HepG2 (cell line): ENCODE measurements around the gene TMEM80. TPM values are rescaled to one million over a fixed set of nuclear protein-coding genes. Genes with fewer than 3 reads are reported as not detected.

ENCODE experiments used
- ATAC-seq: fragments of 200-7000 bp; cut with Tn5 transposase; 3 replicates; pipeline ENCODE4 v1.9.1; 2020; ENCODE audit warnings: mild to moderate bottlenecking, moderate library complexity
- BruUV-seq: library from RNA; stranded (reverse); fragments of 400-500 nt; replicated peaks from 2 replicates; lab custom pipeline; 2021; lab: Mats Ljungman, UMichigan
- CTCF ChIA-PET: fragments of 300-600 bp; formaldehyde crosslinking; extraction: SDS; loops from one replicate; lab custom pipeline; 2021; ENCODE audit warnings: low total read pairs, inconsistent platforms, low intra/inter-chr PET ratio; lab: Yijun Ruan, JAX
- POLR2A ChIA-PET: fragments of 350-600 bp; sonication (Branson Sonifier 250); formaldehyde crosslinking; loops from one replicate; lab custom pipeline; 2020; ENCODE audit warnings: antibody characterized with exemption, inconsistent platforms; lab: Yijun Ruan, JAX
- DNase-seq: peaks from one replicate; pipeline ENCODE4 v3.0.0-alpha.2; 2015; ENCODE audit warnings: low spot score
- FAIRE-seq: peaks from 3 replicates; lab custom pipeline; 2011; peaks lifted over from hg19 to GRCh38; lab: Jason Lieb, UNC
- H2AFZ ChIP-seq: one replicate; pipeline ENCODE4 v1.6.1; 2011; ENCODE audit warnings: low read length, inconsistent platforms
- H3K27ac ChIP-seq: fragments of 300-600 bp; 3 replicates; pipeline ENCODE4 v1.8.0; 2011; ENCODE audit warnings: mixed run types, mild to moderate bottlenecking, mixed read lengths, low read length, inconsistent platforms; ENCODE audit not compliant: insufficient read depth; ENCODE audit errors: extremely low read length
- H3K27me3 ChIP-seq, 2 experiments: fragments of 200-600 bp in 1 of 2; 2 replicates in 1 of 2; 3 replicates in 1 of 2; pipeline versions ENCODE4 v1.6.0 to v1.8.0; 2011; ENCODE audit warnings: low read length in 2 of 2, mild to moderate bottlenecking in 2 of 2, moderate library complexity in 2 of 2, inconsistent platforms in 1 of 2; ENCODE audit not compliant: insufficient read depth in 2 of 2, control insufficient read depth in 1 of 2
- H3K36me3 ChIP-seq, 2 experiments: fragments of 200-600 bp in 1 of 2; replicated peaks in 1 of 2; 2 replicates in 1 of 2; 3 replicates in 1 of 2; pipeline versions ENCODE4 v1.5.1 to v1.8.0; 2011; ENCODE audit warnings: low read length in 2 of 2, inconsistent platforms in 1 of 2; ENCODE audit not compliant: insufficient read depth in 2 of 2, control insufficient read depth in 1 of 2
- H3K4me1 ChIP-seq: 2 replicates; pipeline ENCODE4 v1.5.1; 2012; ENCODE audit warnings: low read length, inconsistent platforms; ENCODE audit not compliant: insufficient read depth
- H3K4me2 ChIP-seq: 2 replicates; pipeline ENCODE4 v1.6.0; 2011; ENCODE audit warnings: low read depth, low read length, inconsistent platforms
- H3K4me3 ChIP-seq, 3 experiments: fragments of 200-600 bp in 1 of 3; sonication (generic), shearing (Covaris generic) in 1 of 3; replicated peaks in 1 of 3; 2 replicates each; pipeline ENCODE4 v1.5.1; 2011 to 2016; ENCODE audit warnings: low read length in 3 of 3, inconsistent platforms in 2 of 3, low read depth in 2 of 3, mild to moderate bottlenecking in 2 of 3, control low read depth in 1 of 3, mixed read lengths in 1 of 3; ENCODE audit not compliant: insufficient read depth in 1 of 3
- H3K79me2 ChIP-seq: one replicate; pipeline ENCODE4 v1.6.1; 2011; ENCODE audit warnings: low read length, inconsistent platforms; ENCODE audit not compliant: insufficient read depth
- H3K9ac ChIP-seq: 2 replicates; pipeline ENCODE4 v1.6.0; 2011; ENCODE audit warnings: mild to moderate bottlenecking, low read depth, low read length, inconsistent platforms; ENCODE audit not compliant: insufficient read depth
- H3K9me3 ChIP-seq: 2 replicates; pipeline ENCODE4 v1.5.1; 2012; ENCODE audit warnings: mild to moderate bottlenecking, low read length
- H4K20me1 ChIP-seq: 2 replicates; pipeline ENCODE4 v1.6.0; 2011; ENCODE audit warnings: inconsistent platforms, mild to moderate bottlenecking, low read length, moderate library complexity; ENCODE audit not compliant: insufficient read depth
- ARNTL ChIP-seq: sonication (generic); formaldehyde crosslinking; IDR thresholded peaks from 2 replicates; pipeline ENCODE4 v1.4.0; 2020; ENCODE audit warnings: mild to moderate bottlenecking, missing genetic modification reagents
- ATF1 ChIP-seq: IDR thresholded peaks from 2 replicates; pipeline ENCODE4 v1.6.1; 2016; ENCODE audit warnings: mild to moderate bottlenecking, control low read depth
- GTF3A ChIP-seq: sonication (generic); formaldehyde crosslinking; conservative IDR thresholded peaks from 2 replicates; pipeline ENCODE4 v1.4.0; 2020; ENCODE audit warnings: mild to moderate bottlenecking, missing genetic modification reagents
- HMGXB4 ChIP-seq, 2 experiments: sonication (generic) in 1 of 2; formaldehyde crosslinking in 1 of 2; IDR thresholded peaks; 2 replicates each; pipeline versions ENCODE4 v1.4.0 to v1.6.1; 2018 to 2020; ENCODE audit warnings: missing genetic modification reagents in 2 of 2, borderline replicate concordance in 1 of 2, low read depth in 1 of 2, mild to moderate bottlenecking in 1 of 2, missing biosample characterization in 1 of 2
- MEIS1 ChIP-seq: sonication (generic); formaldehyde crosslinking; IDR thresholded peaks from 2 replicates; pipeline ENCODE4 v1.9.0; 2021; ENCODE audit warnings: mild to moderate bottlenecking, missing genetic modification reagents, moderate library complexity, borderline replicate concordance
- NR2F2 ChIP-seq: IDR thresholded peaks from 2 replicates; pipeline ENCODE4 v1.6.1; 2012; ENCODE audit warnings: low read depth, inconsistent platforms, borderline replicate concordance
- ZBTB8A ChIP-seq: sonication (generic); formaldehyde crosslinking; IDR thresholded peaks from 2 replicates; pipeline ENCODE4 v1.4.0; 2020; ENCODE audit warnings: mild to moderate bottlenecking, low read depth, missing genetic modification reagents, borderline replicate concordance
- ZFP1 ChIP-seq: IDR thresholded peaks from 2 replicates; pipeline ENCODE4 v1.6.1; 2016
- ZNF205 ChIP-seq: IDR thresholded peaks from 2 replicates; pipeline ENCODE4 v1.6.1; 2018; ENCODE audit warnings: missing biosample characterization, missing genetic modification reagents
- ZNF598 ChIP-seq: sonication (generic); formaldehyde crosslinking; IDR thresholded peaks from 2 replicates; pipeline ENCODE4 v1.5.1; 2020; ENCODE audit warnings: mild to moderate bottlenecking, missing genetic modification reagents, borderline replicate concordance
- ZNF614 ChIP-seq: IDR thresholded peaks from 2 replicates; pipeline ENCODE4 v1.6.1; 2018; ENCODE audit warnings: missing biosample characterization, missing genetic modification reagents, inconsistent platforms, borderline replicate concordance
- ZNF615 ChIP-seq: sonication (generic); formaldehyde crosslinking; IDR thresholded peaks from 2 replicates; pipeline ENCODE4 v1.5.0; 2020; ENCODE audit warnings: mild to moderate bottlenecking, missing genetic modification reagents, borderline replicate concordance
- WGBS: methylation state at CpG from one replicate; pipeline ENCODE4 v1.1.6; 2017; ENCODE audit warnings: low lambda C conversion rate; 5-methylcytosine and 5-hydroxymethylcytosine counted together
- in situ Hi-C: cut with HindIII; loops from 2 replicates; pipeline ENCODE4 v1.10.0; 2017; ENCODE audit warnings: low pct_unique_long_range_greater_than_20kb; ENCODE audit not compliant: extremely low pct_ligation_motif_present
- intact Hi-C: fragments of 100-400 bp; cut with micrococcal nuclease; formaldehyde crosslinking; loops from one replicate; pipeline ENCODE4 v1.10.0; 2022; ENCODE audit not compliant: unreplicated experiment
- polyA plus RNA-seq, 8 experiments: library from polyadenylated mRNA; depleted of rRNA in 3 of 8; stranded (reverse) in 7 of 8; unstranded in 1 of 8; fragments of >200 nt; fragmentation: Illumina TruSeq in 4 of 8; extraction: Trizol in 4 of 8; gene quantifications; 2 replicates each; pipeline versions ENCODE4 v1.2.1 to v1.2.3, GENCODE V29; 2011 to 2016; ENCODE audit warnings: low read depth in 4 of 8, missing spikeins in 1 of 8, mixed read lengths in 1 of 8; ENCODE audit not compliant: insufficient read depth in 1 of 8
- total RNA-seq, 5 experiments: library from RNA; depleted of rRNA; stranded (reverse); fragments of >200 nt; fragmentation: Illumina TruSeq; extraction: Trizol; gene quantifications; 2 replicates each; pipeline ENCODE4 v1.2.3, GENCODE V29; 2016; ENCODE audit warnings: low read depth in 1 of 5
- TF ChIP-seq, protein P1 (sequence below): sonication (generic); formaldehyde crosslinking; IDR thresholded peaks from 2 replicates; pipeline ENCODE4 v1.4.0; 2020; ENCODE audit warnings: missing genetic modification reagents

Gene TMEM80
- total and polyA plus RNA-seq, 2 of the 13 experiments (the other 11 are each of a cell fraction or from before 2014, with no cell fraction given) = 5.6 to 17.1 TPM

DNA sequence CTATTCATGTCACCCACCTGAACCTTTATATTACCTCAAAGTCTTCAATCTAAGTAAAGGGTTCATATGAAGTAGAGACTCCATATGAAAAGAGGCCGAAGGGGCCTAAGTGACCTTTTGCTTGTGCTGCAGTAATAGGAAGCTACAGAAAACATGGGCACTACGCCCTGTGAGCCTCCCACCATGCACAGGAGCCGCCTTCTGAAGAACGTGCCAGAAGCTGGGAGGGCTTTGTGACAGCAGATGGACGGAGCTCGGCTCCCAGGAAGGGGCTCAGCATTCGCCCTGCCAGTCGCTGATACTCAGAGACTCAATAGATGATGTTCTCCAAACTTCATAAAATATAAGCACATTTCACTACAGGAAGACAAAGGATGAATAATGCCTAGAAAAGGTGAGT is 21.8 kb upstream of the TMEM80 start (continued):
- TF ChIP-seq, protein P1, sequence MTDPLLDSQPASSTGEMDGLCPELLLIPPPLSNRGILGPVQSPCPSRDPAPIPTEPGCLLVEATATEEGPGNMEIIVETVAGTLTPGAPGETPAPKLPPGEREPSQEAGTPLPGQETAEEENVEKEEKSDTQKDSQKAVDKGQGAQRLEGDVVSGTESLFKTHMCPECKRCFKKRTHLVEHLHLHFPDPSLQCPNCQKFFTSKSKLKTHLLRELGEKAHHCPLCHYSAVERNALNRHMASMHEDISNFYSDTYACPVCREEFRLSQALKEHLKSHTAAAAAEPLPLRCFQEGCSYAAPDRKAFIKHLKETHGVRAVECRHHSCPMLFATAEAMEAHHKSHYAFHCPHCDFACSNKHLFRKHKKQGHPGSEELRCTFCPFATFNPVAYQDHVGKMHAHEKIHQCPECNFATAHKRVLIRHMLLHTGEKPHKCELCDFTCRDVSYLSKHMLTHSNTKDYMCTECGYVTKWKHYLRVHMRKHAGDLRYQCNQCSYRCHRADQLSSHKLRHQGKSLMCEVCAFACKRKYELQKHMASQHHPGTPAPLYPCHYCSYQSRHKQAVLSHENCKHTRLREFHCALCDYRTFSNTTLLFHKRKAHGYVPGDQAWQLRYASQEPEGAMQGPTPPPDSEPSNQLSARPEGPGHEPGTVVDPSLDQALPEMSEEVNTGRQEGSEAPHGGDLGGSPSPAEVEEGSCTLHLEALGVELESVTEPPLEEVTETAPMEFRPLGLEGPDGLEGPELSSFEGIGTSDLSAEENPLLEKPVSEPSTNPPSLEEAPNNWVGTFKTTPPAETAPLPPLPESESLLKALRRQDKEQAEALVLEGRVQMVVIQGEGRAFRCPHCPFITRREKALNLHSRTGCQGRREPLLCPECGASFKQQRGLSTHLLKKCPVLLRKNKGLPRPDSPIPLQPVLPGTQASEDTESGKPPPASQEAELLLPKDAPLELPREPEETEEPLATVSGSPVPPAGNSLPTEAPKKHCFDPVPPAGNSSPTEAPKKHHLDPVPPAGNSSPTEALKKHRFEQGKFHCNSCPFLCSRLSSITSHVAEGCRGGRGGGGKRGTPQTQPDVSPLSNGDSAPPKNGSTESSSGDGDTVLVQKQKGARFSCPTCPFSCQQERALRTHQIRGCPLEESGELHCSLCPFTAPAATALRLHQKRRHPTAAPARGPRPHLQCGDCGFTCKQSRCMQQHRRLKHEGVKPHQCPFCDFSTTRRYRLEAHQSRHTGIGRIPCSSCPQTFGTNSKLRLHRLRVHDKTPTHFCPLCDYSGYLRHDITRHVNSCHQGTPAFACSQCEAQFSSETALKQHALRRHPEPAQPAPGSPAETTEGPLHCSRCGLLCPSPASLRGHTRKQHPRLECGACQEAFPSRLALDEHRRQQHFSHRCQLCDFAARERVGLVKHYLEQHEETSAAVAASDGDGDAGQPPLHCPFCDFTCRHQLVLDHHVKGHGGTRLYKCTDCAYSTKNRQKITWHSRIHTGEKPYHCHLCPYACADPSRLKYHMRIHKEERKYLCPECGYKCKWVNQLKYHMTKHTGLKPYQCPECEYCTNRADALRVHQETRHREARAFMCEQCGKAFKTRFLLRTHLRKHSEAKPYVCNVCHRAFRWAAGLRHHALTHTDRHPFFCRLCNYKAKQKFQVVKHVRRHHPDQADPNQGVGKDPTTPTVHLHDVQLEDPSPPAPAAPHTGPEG (CRISPR knock-in tag) = no peak
- TF ChIP-seq, all 625 proteins: peak for 0

- H3K4me3 ChIP-seq = no peak overlapping the region
- TF ChIP-seq GTF3A (CRISPR knock-in tag) = no peak
- TF ChIP-seq ZFP1 (CRISPR knock-in tag) = no peak
- TF ChIP-seq ZNF598 (CRISPR knock-in tag) = no peak
- TF ChIP-seq ARNTL (CRISPR knock-in tag) = no peak
- TF ChIP-seq ZBTB8A (CRISPR knock-in tag) = no peak
- TF ChIP-seq ZNF614 (CRISPR knock-in tag) = no peak
- no peak for TF ChIP-seq ZNF205 (CRISPR knock-in tag)
- TF ChIP-seq MEIS1 (CRISPR knock-in tag) = no peak
- no peak for TF ChIP-seq NR2F2
- no peak for TF ChIP-seq HMGXB4 (CRISPR knock-in tag; IDR thresholded peaks at IDR 0.05; ENCODE audit: borderline replicate concordance in 1 of 2, low read depth in 1 of 2)
- TF ChIP-seq ZNF615 (CRISPR knock-in tag) = no peak
- no peak for TF ChIP-seq ATF1 (CRISPR knock-in tag)
- no peak for DNase-seq
- H4K20me1 ChIP-seq = no peaks in the 10 kb centered on the region
- H3K9me3 ChIP-seq = no peaks in the 10 kb centered on the region
- CTCF ChIA-PET = no interaction called here
- H3K4me2 ChIP-seq = no peak overlapping the region
- POLR2A ChIA-PET = interaction anchor here (2.6 kb wide), 1 partner anchor 21 kb away, joined by 6 read pairs; the partner anchor contains the start of genes DEAF1 and TMEM80
- H3K27ac ChIP-seq = no peak overlapping the region
- no peaks in the 10 kb centered on the region for H3K79me2 ChIP-seq
- H2AFZ ChIP-seq = no peak overlapping the region
- no peak for FAIRE-seq
- in situ Hi-C loops (no loop called here), intact Hi-C loops (no loop called here)
- H3K36me3 ChIP-seq = peaks cover 17 to 34% of the 10 kb centered on the region in 2 experiments; a peak in 4 of 5 replicates
- WGBS = 93% methylated on average over 15 of the region's 17 CpGs
- BruUV-seq = no TSS peak
- H3K4me1 ChIP-seq = no peaks in the 10 kb centered on the region
- ATAC-seq = no peak
- no peaks in the 10 kb centered on the region for H3K27me3 ChIP-seq
- H3K9ac ChIP-seq = no peak overlapping the region
These were observed 21.2 kb upstream of the TMEM80 start for GRCh38 chr11:674406-674805.
